Measurements from ENCODE around the gene TMEM219. TPM values are rescaled to one million over a fixed set of nuclear protein-coding genes. Genes with fewer than 3 reads are reported as not detected.

Gene TMEM219
- total and polyA plus RNA-seq, 9 of the 15 experiments (the other 6 are each of a cell fraction or from before 2014, with no cell fraction given): 35.3 to 62.8 (median 55.5) TPM

DNA sequence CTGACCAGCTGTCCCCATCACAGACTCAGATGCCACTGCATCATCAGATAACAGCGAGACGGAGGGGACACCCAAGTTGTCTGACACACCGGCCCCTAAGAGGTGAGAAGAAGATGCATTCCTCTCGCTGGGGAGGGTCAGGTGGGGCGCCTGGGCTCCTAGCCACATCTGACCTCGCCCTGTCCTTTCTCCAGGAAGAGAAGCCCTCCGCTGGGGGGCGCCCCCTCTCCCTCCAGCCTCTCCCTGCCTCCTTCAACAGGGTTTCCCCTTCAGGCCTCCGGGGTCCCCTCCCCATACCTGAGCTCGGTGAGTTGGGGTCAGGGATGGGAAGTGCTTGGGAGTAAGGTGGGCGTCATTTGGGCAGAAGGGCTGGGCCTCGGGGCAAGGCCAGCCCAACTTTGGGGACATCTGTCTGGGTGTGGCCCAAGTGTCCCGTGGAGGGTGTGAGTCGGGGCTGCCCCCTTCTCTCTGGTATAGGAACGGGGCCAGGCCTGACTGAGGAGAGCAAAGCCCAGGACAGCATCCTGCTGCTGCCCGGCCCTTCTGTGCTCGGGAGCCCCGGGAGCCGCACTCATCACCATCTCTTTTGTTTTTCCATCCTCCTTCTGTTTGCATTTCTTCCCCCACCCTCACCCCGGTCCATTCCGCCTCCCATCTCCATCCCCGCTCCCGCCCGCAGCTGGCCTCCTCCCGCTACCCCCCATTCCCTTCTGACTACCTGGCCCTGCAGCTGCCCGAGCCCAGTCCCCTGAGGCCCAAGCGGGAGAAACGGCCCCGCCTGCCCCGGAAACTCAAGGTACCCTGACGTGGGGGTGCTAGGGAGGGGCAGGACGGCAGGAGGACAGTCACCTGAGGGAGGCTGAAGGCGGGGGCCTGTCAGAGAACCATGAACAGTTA, 39.1 kb downstream of the TMEM219 start:
- FAIRE-seq (no peak), DNase-seq (ENCODE audit: extremely low read depth in 1 of 4, low spot score in 3 of 4) (no peak), ATAC-seq (no peak)
- ChIA-PET CTCF (ENCODE audit: low intra/inter-chr PET ratio) (no interaction called here), POLR2A (no interaction called here)
- intact Hi-C loops (cut with micrococcal nuclease) (no loop called here), in situ Hi-C loops (cut with MboI) (no loop called here)
- Histone ChIP-seq H3K79me2 (ENCODE audit: control insufficient read depth, insufficient read depth, low read length) (peaks cover 12% of the 10 kb centered on the region), H3K9me3 (replicated peaks; ENCODE audit: control insufficient read depth, insufficient read depth, low read depth, low read length) (no peaks in the 10 kb centered on the region), H2AFZ (ENCODE audit: low read depth, low read length) (no peak overlapping the region), H3K36me3 (ENCODE audit: control insufficient read depth, insufficient read depth, low read length) (peaks cover 31% of the 10 kb centered on the region; the same call in 2 of the 3 replicates), H3K4me1 (replicated peaks in 1 of 2; ENCODE audit: control insufficient read depth in 2 of 2, insufficient read depth in 2 of 2, low read length in 2 of 2) (peaks cover 7 to 52% of the 10 kb centered on the region in 2 experiments; a peak in 4 of 5 replicates), H4K20me1 (replicated peaks; ENCODE audit: control insufficient read depth, insufficient read depth, low read length) (0 out of 2 replicates have a peak, but pooled peaks cover 5% of the 10 kb centered on the region), H3K9me1 (ENCODE audit: control insufficient read depth, insufficient read depth, low read length) (no peaks in the 10 kb centered on the region), H3K27me3 (ENCODE audit: control insufficient read depth in 2 of 2, insufficient read depth in 2 of 2, low read length in 2 of 2) (no peaks in the 10 kb centered on the region), H3K4me2 (ENCODE audit: insufficient read depth, low read length) (no peak overlapping the region), H3K9ac (ENCODE audit: insufficient read depth in 1 of 2, low read depth in 2 of 2, low read length in 2 of 2) (no peak overlapping the region; a peak in 1 of 4 replicates), H3K4me3 (no peak overlapping the region), H3K27ac (ENCODE audit: extremely low read depth, low read depth, low read length) (no peak overlapping the region)
- whole genome bisulfite sequencing (ENCODE audit: insufficient coverage, low coverage, missing lambda C conversion rate): 88% methylated on average over 21 of the region's 33 CpGs
- no TSS peak for BruUV-seq (replicated peaks)
- TF ChIP-seq HDAC6 (IDR thresholded peaks at IDR 0.05; ENCODE audit: low read depth, low read length) (no peak), RNF2 (IDR thresholded peaks at IDR 0.05) (no peak), SIN3B (IDR thresholded peaks at IDR 0.05; ENCODE audit: low read depth) (no peak), HOXB6 (CRISPR knock-in tag; IDR thresholded peaks at IDR 0.05; ENCODE audit: borderline replicate concordance) (no peak), POLR2G (IDR thresholded peaks at IDR 0.05; ENCODE audit: low read depth, low read length) (peak; percentile 28), SMAD3 (CRISPR knock-in tag; conservative IDR thresholded peaks at IDR 0.05) (no peak)
- TF ChIP-seq, protein P1, sequence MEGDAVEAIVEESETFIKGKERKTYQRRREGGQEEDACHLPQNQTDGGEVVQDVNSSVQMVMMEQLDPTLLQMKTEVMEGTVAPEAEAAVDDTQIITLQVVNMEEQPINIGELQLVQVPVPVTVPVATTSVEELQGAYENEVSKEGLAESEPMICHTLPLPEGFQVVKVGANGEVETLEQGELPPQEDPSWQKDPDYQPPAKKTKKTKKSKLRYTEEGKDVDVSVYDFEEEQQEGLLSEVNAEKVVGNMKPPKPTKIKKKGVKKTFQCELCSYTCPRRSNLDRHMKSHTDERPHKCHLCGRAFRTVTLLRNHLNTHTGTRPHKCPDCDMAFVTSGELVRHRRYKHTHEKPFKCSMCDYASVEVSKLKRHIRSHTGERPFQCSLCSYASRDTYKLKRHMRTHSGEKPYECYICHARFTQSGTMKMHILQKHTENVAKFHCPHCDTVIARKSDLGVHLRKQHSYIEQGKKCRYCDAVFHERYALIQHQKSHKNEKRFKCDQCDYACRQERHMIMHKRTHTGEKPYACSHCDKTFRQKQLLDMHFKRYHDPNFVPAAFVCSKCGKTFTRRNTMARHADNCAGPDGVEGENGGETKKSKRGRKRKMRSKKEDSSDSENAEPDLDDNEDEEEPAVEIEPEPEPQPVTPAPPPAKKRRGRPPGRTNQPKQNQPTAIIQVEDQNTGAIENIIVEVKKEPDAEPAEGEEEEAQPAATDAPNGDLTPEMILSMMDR (IDR thresholded peaks at IDR 0.05 in 2 of 3, conservative IDR thresholded peaks at IDR 0.05 in 1 of 3; ENCODE audit: insufficient read depth in 2 of 3, low read depth in 1 of 3, low read length in 3 of 3): peak in 2 of 3 experiments; percentile 9 to 27; a peak in 1 of 6 replicates
- TF ChIP-seq, protein P2, sequence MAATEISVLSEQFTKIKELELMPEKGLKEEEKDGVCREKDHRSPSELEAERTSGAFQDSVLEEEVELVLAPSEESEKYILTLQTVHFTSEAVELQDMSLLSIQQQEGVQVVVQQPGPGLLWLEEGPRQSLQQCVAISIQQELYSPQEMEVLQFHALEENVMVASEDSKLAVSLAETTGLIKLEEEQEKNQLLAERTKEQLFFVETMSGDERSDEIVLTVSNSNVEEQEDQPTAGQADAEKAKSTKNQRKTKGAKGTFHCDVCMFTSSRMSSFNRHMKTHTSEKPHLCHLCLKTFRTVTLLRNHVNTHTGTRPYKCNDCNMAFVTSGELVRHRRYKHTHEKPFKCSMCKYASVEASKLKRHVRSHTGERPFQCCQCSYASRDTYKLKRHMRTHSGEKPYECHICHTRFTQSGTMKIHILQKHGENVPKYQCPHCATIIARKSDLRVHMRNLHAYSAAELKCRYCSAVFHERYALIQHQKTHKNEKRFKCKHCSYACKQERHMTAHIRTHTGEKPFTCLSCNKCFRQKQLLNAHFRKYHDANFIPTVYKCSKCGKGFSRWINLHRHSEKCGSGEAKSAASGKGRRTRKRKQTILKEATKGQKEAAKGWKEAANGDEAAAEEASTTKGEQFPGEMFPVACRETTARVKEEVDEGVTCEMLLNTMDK (IDR thresholded peaks at IDR 0.05; ENCODE audit: borderline replicate concordance, insufficient read depth, low read depth, low read length, poor library complexity, severe bottlenecking): peak; percentile 46
